Tibial nerve (tissue), 3 donors: Measurements from ENCODE around the gene TBC1D9.

Source experiments
- CTCF ChIP-seq, 5 experiments: fragments of 200-600 bp in 3 of 5; fragments of 450-650 bp in 2 of 5; sonication (generic) in 3 of 5; IDR thresholded peaks; one replicate each; pipeline ENCODE4 v1.5.1; 2016 to 2019; ENCODE audit warnings: antibody characterized with exemption in 5 of 5, mild to moderate bottlenecking in 3 of 5, moderate library complexity in 2 of 5
- POLR2A ChIP-seq, 2 donors: fragments of 450-650 bp; IDR thresholded peaks; one replicate each; pipeline ENCODE4 v1.6.1; 2017; ENCODE audit warnings: antibody characterized with exemption in 2 of 2, mild to moderate bottlenecking in 2 of 2, moderate library complexity in 2 of 2

- TF ChIP-seq CTCF (IDR thresholded peaks at IDR 0.05) (no peak), POLR2A (IDR thresholded peaks at IDR 0.05) (no peak)
Measured at GRCh38 chr4:140661550-140661949, 94.6 kb downstream of the TBC1D9 start.
